AG09309 (cell line): ENCODE measurements around the gene DPH3.

Experiments
- DNase-seq: peaks from one replicate; pipeline ENCODE4 v3.0.0-alpha.2; 2010; ENCODE audit warnings: low read depth
- H3K4me3 ChIP-seq: 2 replicates; pipeline ENCODE4 v1.5.1; 2011; ENCODE audit warnings: mild to moderate bottlenecking, low read depth, low read length, moderate library complexity; ENCODE audit not compliant: control insufficient read depth
- TF ChIP-seq, protein P1 (sequence below): IDR thresholded peaks from 2 replicates; pipeline ENCODE4 v1.5.1; 2011; ENCODE audit warnings: mild to moderate bottlenecking, low read depth, low read length, inconsistent platforms; ENCODE audit not compliant: insufficient read depth, control insufficient read depth; ENCODE audit errors: missing control alignments

DPH3 gene

DNA sequence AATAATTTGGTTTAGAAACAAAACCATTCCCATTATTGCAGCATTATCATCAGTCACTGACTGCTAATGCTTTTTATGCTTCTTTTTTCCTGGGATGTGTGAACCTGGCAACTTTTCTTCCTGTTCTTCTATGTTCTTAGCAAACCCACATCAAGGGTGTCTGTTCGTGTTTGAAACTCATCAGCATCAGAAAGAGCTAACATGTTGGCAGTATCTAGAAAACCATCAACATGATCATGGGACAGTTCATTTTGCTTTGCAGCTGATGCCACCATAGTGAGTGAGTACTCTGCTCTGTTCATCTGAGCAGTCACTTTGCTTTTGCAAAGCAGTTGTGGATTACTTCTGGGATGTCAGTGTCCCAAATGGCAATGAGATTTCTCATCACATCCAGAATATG, 5.9 kb downstream of the DPH3 start:
- H3K4me3 ChIP-seq, result no peak overlapping the region
- no peak for DNase-seq
- TF ChIP-seq, protein P1, sequence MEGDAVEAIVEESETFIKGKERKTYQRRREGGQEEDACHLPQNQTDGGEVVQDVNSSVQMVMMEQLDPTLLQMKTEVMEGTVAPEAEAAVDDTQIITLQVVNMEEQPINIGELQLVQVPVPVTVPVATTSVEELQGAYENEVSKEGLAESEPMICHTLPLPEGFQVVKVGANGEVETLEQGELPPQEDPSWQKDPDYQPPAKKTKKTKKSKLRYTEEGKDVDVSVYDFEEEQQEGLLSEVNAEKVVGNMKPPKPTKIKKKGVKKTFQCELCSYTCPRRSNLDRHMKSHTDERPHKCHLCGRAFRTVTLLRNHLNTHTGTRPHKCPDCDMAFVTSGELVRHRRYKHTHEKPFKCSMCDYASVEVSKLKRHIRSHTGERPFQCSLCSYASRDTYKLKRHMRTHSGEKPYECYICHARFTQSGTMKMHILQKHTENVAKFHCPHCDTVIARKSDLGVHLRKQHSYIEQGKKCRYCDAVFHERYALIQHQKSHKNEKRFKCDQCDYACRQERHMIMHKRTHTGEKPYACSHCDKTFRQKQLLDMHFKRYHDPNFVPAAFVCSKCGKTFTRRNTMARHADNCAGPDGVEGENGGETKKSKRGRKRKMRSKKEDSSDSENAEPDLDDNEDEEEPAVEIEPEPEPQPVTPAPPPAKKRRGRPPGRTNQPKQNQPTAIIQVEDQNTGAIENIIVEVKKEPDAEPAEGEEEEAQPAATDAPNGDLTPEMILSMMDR, result no peak

GRCh38 chr3:16258177-16258576, 6.6 kb downstream of the DPH3 start:
- TF ChIP-seq, protein P1, result no peak

GRCh38 chr3:16257309-16257708, 7.4 kb downstream of the DPH3 start:
- TF ChIP-seq, protein P1, result no peak
- no peak for DNase-seq
- H3K4me3 ChIP-seq, result no peak overlapping the region

More at GRCh38 chr3:16258177-16258576, 6.6 kb downstream of the DPH3 start:
- no peak overlapping the region for H3K4me3 ChIP-seq
- DNase-seq, result no peak

DNA sequence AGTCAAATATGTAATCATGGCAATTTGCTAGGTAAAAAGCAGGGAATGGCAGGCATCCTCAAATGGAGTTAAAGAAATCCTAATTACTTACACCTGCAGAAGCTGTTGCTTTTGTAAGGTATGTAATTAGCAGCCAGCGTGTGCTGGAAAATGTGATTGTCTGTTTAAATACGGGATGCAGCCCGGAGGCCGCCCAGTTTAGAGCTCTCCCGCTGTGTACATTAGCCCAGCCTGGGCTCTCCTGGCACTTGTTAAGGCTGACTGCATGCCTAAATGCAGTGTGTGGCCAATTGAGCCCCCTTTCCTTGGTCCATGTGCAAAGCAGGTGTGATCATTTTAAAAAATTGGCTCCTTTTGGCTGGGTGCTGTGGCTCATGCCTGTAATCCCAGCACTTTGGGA, 9.0 kb downstream of the DPH3 start:
- no peak for DNase-seq
- TF ChIP-seq, protein P1, result no peak
- H3K4me3 ChIP-seq, result no peak overlapping the region

DNA sequence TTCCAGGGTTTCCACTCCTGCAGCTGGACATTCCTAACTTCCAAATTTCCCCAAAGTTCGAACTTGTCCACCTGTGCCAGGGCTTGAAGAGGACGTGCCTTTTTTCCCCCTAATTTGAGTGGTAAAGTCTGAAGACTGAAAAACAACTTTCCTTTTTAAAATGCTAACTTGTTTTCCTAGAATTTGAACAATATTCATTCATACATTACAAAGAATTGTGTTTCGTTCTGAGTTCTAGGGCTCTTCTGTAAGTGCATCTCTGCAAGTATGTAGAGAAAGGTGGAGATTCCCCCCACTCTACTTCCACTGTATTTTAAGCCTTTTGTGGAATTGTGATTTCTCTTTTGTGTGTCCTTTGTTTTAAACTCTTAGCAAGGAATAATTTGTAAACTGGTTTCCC, 9.4 kb downstream of the DPH3 start:
- H3K4me3 ChIP-seq, result no peak overlapping the region
- no peak for DNase-seq
- TF ChIP-seq, protein P1, result no peak

GRCh38 chr3:16254916-16255315, 9.8 kb downstream of the DPH3 start:
- no peak overlapping the region for H3K4me3 ChIP-seq
- TF ChIP-seq, protein P1, result no peak
- DNase-seq, result no peak

DNA sequence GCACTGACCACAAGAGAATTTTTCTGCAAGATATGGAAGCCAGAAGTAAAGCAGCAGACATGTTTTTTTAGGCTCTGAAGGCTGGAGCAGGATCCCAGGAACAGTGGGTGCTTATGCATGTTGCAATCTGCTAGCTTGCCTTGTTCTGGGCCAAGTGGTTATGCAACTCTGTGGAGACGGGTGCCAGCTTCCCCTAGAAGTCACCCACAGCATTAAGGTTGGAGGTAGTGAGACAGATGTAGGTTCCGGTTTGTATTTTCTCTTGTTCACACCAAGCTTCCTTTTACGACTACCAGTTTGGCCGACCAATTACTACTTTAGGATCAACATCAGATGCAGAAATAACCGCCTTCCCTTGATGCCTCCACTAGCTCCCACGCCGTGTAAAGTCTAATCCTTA, 11.1 kb downstream of the DPH3 start:
- H3K4me3 ChIP-seq, result no peak overlapping the region
- TF ChIP-seq, protein P1, result no peak
- DNase-seq, result no peak
